ENCODE data around the gene STMN3.
A peak's percentile ranks its signal among the peaks of the same experiment; 100 is the strongest.

The STMN3 gene

DNA sequence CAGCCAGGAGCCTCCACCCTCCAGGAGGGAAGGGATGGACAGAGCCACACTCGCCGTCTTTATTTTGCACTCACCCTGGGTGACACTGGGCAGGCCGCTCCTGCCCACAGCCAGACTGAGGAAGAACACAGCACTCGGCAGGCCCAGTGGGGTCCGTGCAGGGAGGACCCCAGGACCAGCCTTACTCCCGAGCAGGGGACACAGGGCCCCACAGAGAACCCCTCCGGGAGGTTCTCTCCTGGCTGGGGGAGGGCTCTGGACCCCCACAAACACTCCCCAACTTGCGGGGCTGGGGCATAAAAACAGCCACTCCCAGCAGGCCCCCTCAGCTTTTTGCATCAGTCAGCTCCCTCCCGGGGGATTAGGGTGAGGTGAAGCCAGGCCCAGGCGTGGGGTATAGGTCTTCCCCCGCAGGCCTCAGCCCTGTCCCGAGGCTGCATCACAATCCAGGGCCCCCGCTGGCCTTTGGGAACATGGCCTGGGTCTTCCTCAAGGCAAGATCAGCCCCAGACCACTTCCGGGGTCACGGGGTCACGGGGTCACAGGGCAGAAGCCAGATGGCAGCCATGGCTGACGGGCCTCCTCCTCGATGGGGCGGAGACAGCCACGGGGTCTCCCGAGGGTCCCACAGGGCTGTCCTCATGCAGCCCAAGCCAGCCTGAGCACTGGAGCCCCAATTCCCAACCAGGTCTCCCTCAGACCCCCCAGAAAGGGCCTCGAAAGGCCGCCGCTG, 46.4 kb upstream of the STMN3 start:
- TF ChIP-seq CTCF (IDR thresholded peaks at IDR 0.05; ENCODE audit: insufficient read depth, low read length, poor library complexity, severe bottlenecking), result no peak
- Histone ChIP-seq H3K4me3 (replicated peaks; ENCODE audit: low read depth, low read length) (no peak overlapping the region), H3K27me3 (replicated peaks; ENCODE audit: control insufficient read depth, insufficient read depth, low read length) (no peaks in the 10 kb centered on the region), H3K36me3 (ENCODE audit: control insufficient read depth, insufficient read depth, low read length) (peaks cover 19% of the 10 kb centered on the region)
- DNase-seq (ENCODE audit: extremely low read depth, insufficient read length), result no peak

DNA sequence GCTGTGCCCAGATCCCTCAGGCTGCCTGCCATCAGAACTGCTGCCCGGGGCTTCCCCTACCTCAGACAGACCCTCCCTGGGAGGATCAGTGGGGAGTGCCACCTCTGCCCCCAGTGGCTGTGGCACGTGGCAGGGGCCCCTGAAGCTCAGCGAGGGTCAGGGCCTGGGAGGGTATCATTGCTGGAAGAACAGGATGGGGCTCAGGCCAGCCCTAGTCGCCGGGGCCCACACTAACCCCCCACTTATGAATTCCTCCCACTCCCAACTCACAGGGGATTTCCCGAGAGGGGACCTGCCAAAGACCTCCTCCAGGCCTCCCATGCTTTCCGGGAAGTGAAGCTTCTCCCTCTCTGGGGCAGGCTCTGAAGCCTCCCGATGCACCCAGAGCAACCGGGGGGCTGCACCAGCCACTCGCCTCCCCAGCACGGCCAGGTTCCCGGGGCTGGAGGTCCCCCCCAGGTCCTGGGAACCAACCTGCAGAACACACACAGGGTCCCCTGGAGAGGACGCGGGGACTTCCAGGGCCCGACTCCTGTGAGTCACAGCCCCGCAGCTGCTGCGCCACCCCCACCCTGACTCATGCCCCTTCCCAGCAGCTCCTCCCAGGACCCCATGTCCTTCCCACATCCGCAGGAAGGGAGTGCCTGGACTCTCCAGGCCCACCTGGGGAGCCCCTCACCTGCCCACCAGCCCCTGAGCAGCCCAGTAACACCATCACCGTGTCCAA, 45.7 kb upstream of the STMN3 start:
- peak; percentile 74 for DNase-seq (ENCODE audit: extremely low read depth, insufficient read length)
- Histone ChIP-seq H3K27me3 (replicated peaks; ENCODE audit: control insufficient read depth, insufficient read depth, low read length) (no peaks in the 10 kb centered on the region), H3K4me3 (replicated peaks; ENCODE audit: low read depth, low read length) (no peak overlapping the region), H3K36me3 (ENCODE audit: control insufficient read depth, insufficient read depth, low read length) (peaks cover 15% of the 10 kb centered on the region)
- TF ChIP-seq CTCF (IDR thresholded peaks at IDR 0.05; ENCODE audit: insufficient read depth, low read length, poor library complexity, severe bottlenecking), result no peak

GRCh38 chr20:63697868-63698545, 44.8 kb upstream of the STMN3 start:
- TF ChIP-seq CTCF (IDR thresholded peaks at IDR 0.05; ENCODE audit: insufficient read depth, low read length, poor library complexity, severe bottlenecking), result no peak
- no peak overlapping the region for H3K4me3 ChIP-seq (replicated peaks; ENCODE audit: low read depth, low read length)
- peaks cover 14% of the 10 kb centered on the region for H3K36me3 ChIP-seq (ENCODE audit: control insufficient read depth, insufficient read depth, low read length)
- no peaks in the 10 kb centered on the region for H3K27me3 ChIP-seq (replicated peaks; ENCODE audit: control insufficient read depth, insufficient read depth, low read length)
- DNase-seq (ENCODE audit: extremely low read depth, insufficient read length), result no peak

DNA sequence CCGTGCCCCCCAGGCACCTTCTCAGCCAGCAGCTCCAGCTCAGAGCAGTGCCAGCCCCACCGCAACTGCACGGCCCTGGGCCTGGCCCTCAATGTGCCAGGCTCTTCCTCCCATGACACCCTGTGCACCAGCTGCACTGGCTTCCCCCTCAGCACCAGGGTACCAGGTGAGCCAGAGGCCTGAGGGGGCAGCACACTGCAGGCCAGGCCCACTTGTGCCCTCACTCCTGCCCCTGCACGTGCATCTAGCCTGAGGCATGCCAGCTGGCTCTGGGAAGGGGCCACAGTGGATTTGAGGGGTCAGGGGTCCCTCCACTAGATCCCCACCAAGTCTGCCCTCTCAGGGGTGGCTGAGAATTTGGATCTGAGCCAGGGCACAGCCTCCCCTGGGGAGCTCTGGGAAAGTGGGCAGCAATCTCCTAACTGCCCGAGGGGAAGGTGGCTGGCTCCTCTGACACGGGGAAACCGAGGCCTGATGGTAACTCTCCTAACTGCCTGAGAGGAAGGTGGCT, 44.2 kb upstream of the STMN3 start:
- no peak overlapping the region for H3K4me3 ChIP-seq (replicated peaks; ENCODE audit: low read depth, low read length)
- no peak for TF ChIP-seq CTCF (IDR thresholded peaks at IDR 0.05; ENCODE audit: insufficient read depth, low read length, poor library complexity, severe bottlenecking)
- no peak for DNase-seq (ENCODE audit: extremely low read depth, insufficient read length)
- peaks cover 10% of the 10 kb centered on the region for H3K36me3 ChIP-seq (ENCODE audit: control insufficient read depth, insufficient read depth, low read length)
- no peaks in the 10 kb centered on the region for H3K27me3 ChIP-seq (replicated peaks; ENCODE audit: control insufficient read depth, insufficient read depth, low read length)

GRCh38 chr20:63696628-63697356, 43.6 kb upstream of the STMN3 start, which contains the start of gene TNFRSF6B:
TNFRSF6B (plus strand) TSS chr20:63696652; CDS start chr20:63696768, 116 bp downstream.
- Histone ChIP-seq H3K4me3 (replicated peaks; ENCODE audit: low read depth, low read length) (no peak within 1 kb of the TSS), H3K27me3 (replicated peaks; ENCODE audit: control insufficient read depth, insufficient read depth, low read length) (no peaks in the 10 kb centered on the region), H3K36me3 (ENCODE audit: control insufficient read depth, insufficient read depth, low read length) (peaks cover 8% of the 10 kb centered on the region)
- DNase-seq (ENCODE audit: extremely low read depth, insufficient read length), result no peak
- TF ChIP-seq CTCF (IDR thresholded peaks at IDR 0.05; ENCODE audit: insufficient read depth, low read length, poor library complexity, severe bottlenecking), result no peak

All from GM06990 (cell line).